HUES64 (cell line): ENCODE data around the gene FGF5.
"Not testable (repeated sequence)": the region's sequence is repeated elsewhere in the genome, so short reads cannot be mapped to it uniquely, and the experiment has no call there.

ENCODE experiments used
- H3K27ac ChIP-seq: 2 replicates; pipeline ENCODE4 v1.7.0; 2013; ENCODE audit warnings: low read depth, low read length, inconsistent platforms
- H3K27me3 ChIP-seq: 2 replicates; pipeline ENCODE4 v1.6.1; 2013; ENCODE audit warnings: mild to moderate bottlenecking, low read length; ENCODE audit not compliant: insufficient read depth
- H3K36me3 ChIP-seq: 2 replicates; pipeline ENCODE4 v1.6.1; 2013; ENCODE audit warnings: mild to moderate bottlenecking, low read length; ENCODE audit not compliant: insufficient read depth
- H3K4me1 ChIP-seq: 2 replicates; pipeline ENCODE4 v1.6.1; 2013; ENCODE audit warnings: mild to moderate bottlenecking, low read length, moderate library complexity; ENCODE audit not compliant: insufficient read depth
- H3K4me3 ChIP-seq: 2 replicates; pipeline ENCODE4 v1.5.1; 2013; ENCODE audit warnings: mild to moderate bottlenecking, low read length, moderate library complexity
- H3K9ac ChIP-seq: 2 replicates; pipeline ENCODE4 v1.6.1; 2013; ENCODE audit warnings: mild to moderate bottlenecking, low read depth, low read length
- H3K9me3 ChIP-seq: 2 replicates; pipeline ENCODE4 v1.6.1; 2013; ENCODE audit warnings: low read depth, low read length; ENCODE audit not compliant: insufficient read depth
- WGBS: fragments of 150-250, 120-280 bp; methylation state at CpG from one replicate; pipeline ENCODE4 v1.1.7; 2013; ENCODE audit warnings: missing lambda C conversion rate; 5-methylcytosine and 5-hydroxymethylcytosine counted together

FGF5 gene

GRCh38 chr4:80266902-80267380 is 477 bp downstream of the FGF5 start:
- Histone ChIP-seq H3K9ac (no peak overlapping the region), H3K27ac (no peak overlapping the region), H3K27me3 (peaks cover 100% of the 10 kb centered on the region), H3K4me3 (peak overlapping the region; percentile 42), H3K4me1 (peaks cover 8% of the 10 kb centered on the region; the same call in 1 of the 2 replicates), H3K36me3 (no peaks in the 10 kb centered on the region), H3K9me3 (no peaks in the 10 kb centered on the region)
- 4% methylated on average over 25 of the region's 25 CpGs for WGBS

- H3K27me3 ChIP-seq, result peaks cover 100% of the 10 kb centered on the region
- H3K9me3 ChIP-seq, result no peaks in the 10 kb centered on the region
- no peaks in the 10 kb centered on the region for H3K36me3 ChIP-seq
- peaks cover 8% of the 10 kb centered on the region; the same call in 1 of the 2 replicates for H3K4me1 ChIP-seq
- 18% methylated on average over 28 of the region's 31 CpGs for WGBS
- H3K4me3 ChIP-seq, result peak overlapping the region; percentile 26
- H3K9ac ChIP-seq, result no peak overlapping the region
- no peak overlapping the region for H3K27ac ChIP-seq
Measured at GRCh38 chr4:80268081-80268823, 1.8 kb downstream of the FGF5 start.

GRCh38 chr4:80268936-80269335 is 2.5 kb downstream of the FGF5 start:
- 69% methylated on average over 9 of the region's 9 CpGs for WGBS
- H3K27me3 ChIP-seq, result peaks cover 99% of the 10 kb centered on the region
- no peaks in the 10 kb centered on the region for H3K9me3 ChIP-seq
- no peak overlapping the region for H3K27ac ChIP-seq
- no peak overlapping the region for H3K4me3 ChIP-seq
- H3K4me1 ChIP-seq, result peaks cover 8% of the 10 kb centered on the region; the same call in 1 of the 2 replicates
- H3K9ac ChIP-seq, result no peak overlapping the region
- H3K36me3 ChIP-seq, result no peaks in the 10 kb centered on the region

- no peaks in the 10 kb centered on the region for H3K36me3 ChIP-seq
- no peak overlapping the region for H3K27ac ChIP-seq
- H3K9me3 ChIP-seq, result no peaks in the 10 kb centered on the region
- H3K9ac ChIP-seq, result no peak overlapping the region
- no peak overlapping the region for H3K4me3 ChIP-seq
- 98% methylated on average over 2 of the region's 2 CpGs for WGBS
- peaks cover 90% of the 10 kb centered on the region for H3K27me3 ChIP-seq
- peaks cover 8% of the 10 kb centered on the region; the same call in 1 of the 2 replicates for H3K4me1 ChIP-seq
Measured at GRCh38 chr4:80270321-80270720, 3.9 kb downstream of the FGF5 start.

GRCh38 chr4:80270868-80271267 is 4.4 kb downstream of the FGF5 start:
- Histone ChIP-seq H3K4me1 (peaks cover 4% of the 10 kb centered on the region; the same call in 1 of the 2 replicates), H3K27ac (no peak overlapping the region), H3K9me3 (no peaks in the 10 kb centered on the region), H3K36me3 (no peaks in the 10 kb centered on the region), H3K9ac (no peak overlapping the region), H3K4me3 (no peak overlapping the region), H3K27me3 (peaks cover 85% of the 10 kb centered on the region)
- no CpG with 5 or more reads among the region's 1 CpG for WGBS

GRCh38 chr4:80271801-80272200 is 5.3 kb downstream of the FGF5 start:
- H3K27me3 ChIP-seq, result peaks cover 77% of the 10 kb centered on the region
- H3K9ac ChIP-seq, result no peak overlapping the region
- no peaks in the 10 kb centered on the region for H3K9me3 ChIP-seq
- no peak overlapping the region for H3K4me3 ChIP-seq
- H3K27ac ChIP-seq, result no peak overlapping the region
- 92% methylated on average over 1 of the region's 3 CpGs for WGBS
- H3K4me1 ChIP-seq, result no peaks in the 10 kb centered on the region
- no peaks in the 10 kb centered on the region for H3K36me3 ChIP-seq

- Histone ChIP-seq H3K4me3 (no peak overlapping the region), H3K27me3 (peaks cover 26% of the 10 kb centered on the region), H3K4me1 (no peaks in the 10 kb centered on the region), H3K9me3 (no peaks in the 10 kb centered on the region), H3K9ac (no peak overlapping the region), H3K36me3 (no peaks in the 10 kb centered on the region), H3K27ac (no peak overlapping the region)
Measured at GRCh38 chr4:80276931-80277330, 10.5 kb downstream of the FGF5 start.

GRCh38 chr4:80279751-80280150 is 13.3 kb downstream of the FGF5 start:
- H3K9ac ChIP-seq, result no peak overlapping the region
- H3K36me3 ChIP-seq, result no peaks in the 10 kb centered on the region

GRCh38 chr4:80286451-80286850 is 20.0 kb downstream of the FGF5 start:
- H3K9me3 ChIP-seq, result no peaks in the 10 kb centered on the region
- H3K4me3 ChIP-seq, result no peak overlapping the region
- 82% methylated on average over 7 of the region's 7 CpGs for WGBS
- H3K27ac ChIP-seq, result no peak overlapping the region
- no peak overlapping the region for H3K9ac ChIP-seq
- H3K4me1 ChIP-seq, result no peaks in the 10 kb centered on the region
- H3K27me3 ChIP-seq, result no peaks in the 10 kb centered on the region
- no peaks in the 10 kb centered on the region for H3K36me3 ChIP-seq

More at GRCh38 chr4:80279751-80280150, 13.3 kb downstream of the FGF5 start:
- Histone ChIP-seq H3K27ac (no peak overlapping the region), H3K9me3 (no peaks in the 10 kb centered on the region), H3K27me3 (peaks cover 2% of the 10 kb centered on the region; the same call in 1 of the 2 replicates), H3K4me1 (no peaks in the 10 kb centered on the region), H3K4me3 (no peak overlapping the region)
- WGBS, result no CpG with 5 or more reads among the region's 1 CpG

- H3K9me3 ChIP-seq, H3K4me1 ChIP-seq, H3K9ac ChIP-seq, H3K4me3 ChIP-seq, H3K27ac ChIP-seq, H3K27me3 ChIP-seq, H3K36me3 ChIP-seq: not testable (repeated sequence)
- 90% methylated on average over 2 of the region's 2 CpGs for WGBS
Measured at GRCh38 chr4:80290665-80291064, 24.2 kb downstream of the FGF5 start.

GRCh38 chr4:80294206-80294605 is 27.7 kb downstream of the FGF5 start:
- Histone ChIP-seq H3K9me3 (no peaks in the 10 kb centered on the region), H3K36me3 (no peaks in the 10 kb centered on the region), H3K27ac (no peak overlapping the region), H3K27me3 (no peaks in the 10 kb centered on the region), H3K4me1 (no peaks in the 10 kb centered on the region), H3K4me3 (no peak overlapping the region), H3K9ac (no peak overlapping the region)
- 96% methylated on average over 2 of the region's 2 CpGs for WGBS
